Inferior parietal cortex (tissue), 1 donor: Measurements from ENCODE around the gene CNTLN.
"Not testable (repeated sequence)": the region's sequence is repeated elsewhere in the genome, so short reads cannot be mapped to it uniquely, and the experiment has no call there.

Source experiments
- DNase-seq: peaks from one replicate; pipeline ENCODE4 v3.0.0-alpha.2; 2016; ENCODE audit errors: extremely low spot score

Gene CNTLN

GRCh38 chr9:17401858-17402257 is 267.0 kb downstream of the CNTLN start:
- DNase-seq = no peak

GRCh38 chr9:17402309-17402708 is 267.5 kb downstream of the CNTLN start:
- DNase-seq = no peak

- no peak for DNase-seq
Observed at GRCh38 chr9:17403539-17403938, 268.7 kb downstream of the CNTLN start.

GRCh38 chr9:17414986-17415385 is 280.1 kb downstream of the CNTLN start:
- DNase-seq = no peak

GRCh38 chr9:17422994-17423680 is 288.3 kb downstream of the CNTLN start:
- no peak for DNase-seq

GRCh38 chr9:17423681-17424011 is 288.8 kb downstream of the CNTLN start:
- DNase-seq = no peak

- no peak for DNase-seq
Observed at GRCh38 chr9:17425384-17425783, 290.5 kb downstream of the CNTLN start.

- DNase-seq = no peak
Observed at GRCh38 chr9:17433526-17433925, 298.7 kb downstream of the CNTLN start.

- no peak for DNase-seq
Observed at GRCh38 chr9:17436854-17437253, 302.0 kb downstream of the CNTLN start.

GRCh38 chr9:17437813-17438212 is 303.0 kb downstream of the CNTLN start:
- DNase-seq = no peak

GRCh38 chr9:17445126-17445525 is 310.3 kb downstream of the CNTLN start:
- DNase-seq = not testable (repeated sequence)

GRCh38 chr9:17453751-17454150 is 318.9 kb downstream of the CNTLN start:
- no peak for DNase-seq

GRCh38 chr9:17462869-17463464 is 328.1 kb downstream of the CNTLN start:
- DNase-seq = peak; percentile 82

- DNase-seq = no peak
Observed at GRCh38 chr9:17470036-17470813, 335.4 kb downstream of the CNTLN start.

- no peak for DNase-seq
Observed at GRCh38 chr9:17472126-17472525, 337.3 kb downstream of the CNTLN start.

- no peak for DNase-seq
Observed at GRCh38 chr9:17476401-17476800, 341.6 kb downstream of the CNTLN start.

- no peak for DNase-seq
Observed at GRCh38 chr9:17477816-17478215, 343.0 kb downstream of the CNTLN start.

GRCh38 chr9:17480966-17481365 is 346.1 kb downstream of the CNTLN start:
- no peak for DNase-seq

GRCh38 chr9:17481565-17481964 is 346.7 kb downstream of the CNTLN start:
- no peak for DNase-seq

GRCh38 chr9:17484906-17485305 is 350.1 kb downstream of the CNTLN start:
- DNase-seq = no peak

GRCh38 chr9:17486396-17486795 is 351.6 kb downstream of the CNTLN start:
- no peak for DNase-seq

- no peak for DNase-seq
Observed at GRCh38 chr9:17487467-17487866, 352.6 kb downstream of the CNTLN start.

- no peak for DNase-seq
Observed at GRCh38 chr9:17488662-17489061, 353.8 kb downstream of the CNTLN start.
